Thyroid gland (tissue), 4 donors: Measurements from ENCODE around the gene GALNT14. TPM values are rescaled to one million over a fixed set of nuclear protein-coding genes. Genes with fewer than 3 reads are reported as not detected.

Experiments used
- DNase-seq, 2 donors: peaks; one replicate each; pipeline ENCODE4 v3.0.0-alpha.2; 2019
- H3K27ac ChIP-seq, 3 donors: fragments of 200-600 bp; sonication (generic); 1 replicate in 2 of 3; 2 replicates in 1 of 3; pipeline ENCODE4 v1.5.1; 2016 to 2019; ENCODE audit warnings: mild to moderate bottlenecking in 1 of 3, moderate library complexity in 1 of 3
- H3K27me3 ChIP-seq: fragments of 200-600 bp; sonication (generic); one replicate; pipeline ENCODE4 v1.5.1; 2019
- H3K36me3 ChIP-seq, 2 donors: fragments of 200-600 bp; sonication (generic); one replicate each; pipeline ENCODE4 v1.5.1; 2016 to 2019
- H3K4me1 ChIP-seq, 2 donors: fragments of 200-600 bp; sonication (generic); one replicate each; pipeline ENCODE4 v1.5.1; 2017 to 2019
- H3K4me3 ChIP-seq, 3 donors: fragments of 200-600 bp; sonication (generic); replicated peaks in 1 of 3; 1 replicate in 2 of 3; 2 replicates in 1 of 3; pipeline ENCODE4 v1.5.1; 2016; ENCODE audit warnings: mild to moderate bottlenecking in 1 of 3
- H3K9me3 ChIP-seq: fragments of 200-600 bp; sonication (generic); one replicate; pipeline ENCODE4 v1.5.1; 2017
- POLR2A ChIP-seq, 2 donors: fragments of 450-650 bp; IDR thresholded peaks; one replicate each; pipeline ENCODE4 v1.6.1; 2017; ENCODE audit warnings: antibody characterized with exemption in 2 of 2, mild to moderate bottlenecking in 2 of 2, moderate library complexity in 1 of 2
- WGBS, 2 donors: methylation state at CpG; one replicate each; pipeline ENCODE4 v1.1.5; 2017; 5-methylcytosine and 5-hydroxymethylcytosine counted together
- intact Hi-C: fragments of 100-400 bp; cut with DNase I; formaldehyde crosslinking; loops from one replicate; pipeline ENCODE4 v1.15.1; 2023
- total RNA-seq, 4 donors: library from RNA; depleted of rRNA; stranded (reverse); fragments of >200 nt; gene quantifications; one replicate each; pipeline ENCODE4 v1.2.3, GENCODE V29; 2016
- TF ChIP-seq, protein P1 (sequence below), 6 experiments: fragments of 200-600 bp in 3 of 6; fragments of 450-650 bp in 3 of 6; sonication (generic) in 3 of 6; IDR thresholded peaks; one replicate each; pipeline ENCODE4 v1.5.1; 2016 to 2019; ENCODE audit warnings: antibody characterized with exemption in 6 of 6, mild to moderate bottlenecking in 2 of 6, inconsistent platforms in 1 of 6, moderate library complexity in 1 of 6

Gene GALNT14
- total RNA-seq, 4 donors from 2014 or later = 0.54 to 5.1 (median 1.1) TPM

DNA sequence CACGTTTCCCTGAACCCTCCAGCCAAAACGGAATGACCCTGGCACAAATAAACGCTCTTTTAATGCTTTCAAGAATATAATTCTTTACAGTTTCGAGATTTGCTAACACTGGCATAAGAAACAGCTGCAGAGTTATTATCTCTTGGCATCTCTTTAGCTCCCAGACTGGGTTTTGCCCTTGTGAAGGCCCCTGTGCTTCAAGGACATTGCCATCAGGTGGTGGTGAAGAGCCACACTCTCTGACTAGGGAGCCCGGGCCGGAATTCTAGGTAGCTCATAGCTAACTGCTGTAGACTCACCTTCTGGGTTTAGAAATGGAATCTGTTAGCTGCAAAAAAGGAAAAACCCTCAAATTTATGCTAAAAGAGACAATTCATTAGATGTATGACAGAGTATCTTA, 13.3 kb upstream of the GALNT14 start:
- no peak for DNase-seq
- Histone ChIP-seq H3K27ac (no peak overlapping the region), H3K27me3 (no peaks in the 10 kb centered on the region), H3K4me1 (no peaks in the 10 kb centered on the region), H3K4me3 (no peak overlapping the region), H3K36me3 (no peaks in the 10 kb centered on the region), H3K9me3 (no peaks in the 10 kb centered on the region)
- WGBS, 2 donors = 70 to 73% methylated on average over 6 of the region's 6 CpGs
- TF ChIP-seq POLR2A (IDR thresholded peaks at IDR 0.05) = no peak
- TF ChIP-seq, protein P1, sequence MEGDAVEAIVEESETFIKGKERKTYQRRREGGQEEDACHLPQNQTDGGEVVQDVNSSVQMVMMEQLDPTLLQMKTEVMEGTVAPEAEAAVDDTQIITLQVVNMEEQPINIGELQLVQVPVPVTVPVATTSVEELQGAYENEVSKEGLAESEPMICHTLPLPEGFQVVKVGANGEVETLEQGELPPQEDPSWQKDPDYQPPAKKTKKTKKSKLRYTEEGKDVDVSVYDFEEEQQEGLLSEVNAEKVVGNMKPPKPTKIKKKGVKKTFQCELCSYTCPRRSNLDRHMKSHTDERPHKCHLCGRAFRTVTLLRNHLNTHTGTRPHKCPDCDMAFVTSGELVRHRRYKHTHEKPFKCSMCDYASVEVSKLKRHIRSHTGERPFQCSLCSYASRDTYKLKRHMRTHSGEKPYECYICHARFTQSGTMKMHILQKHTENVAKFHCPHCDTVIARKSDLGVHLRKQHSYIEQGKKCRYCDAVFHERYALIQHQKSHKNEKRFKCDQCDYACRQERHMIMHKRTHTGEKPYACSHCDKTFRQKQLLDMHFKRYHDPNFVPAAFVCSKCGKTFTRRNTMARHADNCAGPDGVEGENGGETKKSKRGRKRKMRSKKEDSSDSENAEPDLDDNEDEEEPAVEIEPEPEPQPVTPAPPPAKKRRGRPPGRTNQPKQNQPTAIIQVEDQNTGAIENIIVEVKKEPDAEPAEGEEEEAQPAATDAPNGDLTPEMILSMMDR (IDR thresholded peaks at IDR 0.05) = no peak
- intact Hi-C loops = no loop called here

DNA sequence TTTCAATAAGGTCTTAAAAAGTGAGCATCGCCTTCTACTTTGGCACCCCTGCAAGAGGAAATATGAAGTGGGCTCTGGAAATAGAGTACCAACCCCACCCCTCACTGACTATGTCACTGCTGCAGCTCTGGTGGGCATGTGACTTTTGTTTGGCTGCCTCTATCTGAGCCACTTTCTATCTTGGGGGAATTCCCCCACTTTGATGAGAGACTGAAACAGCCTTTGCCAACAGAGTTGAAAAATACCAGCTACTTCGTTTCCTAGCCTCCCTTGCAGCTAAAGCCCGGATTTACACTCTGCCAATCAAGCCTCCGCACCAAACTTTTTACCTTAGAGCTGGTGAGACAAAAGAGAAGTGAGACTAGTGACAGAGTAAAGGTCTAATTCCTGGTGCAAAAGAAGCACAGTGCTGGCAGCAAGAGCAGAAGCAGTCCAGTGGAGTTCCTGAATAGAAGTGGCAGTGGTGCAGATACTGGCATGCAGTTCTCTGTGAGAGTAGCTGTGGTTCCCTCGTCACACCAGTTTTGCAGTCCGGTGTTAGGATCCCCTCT, 12.0 kb upstream of the GALNT14 start:
- no peaks in the 10 kb centered on the region for H3K36me3 ChIP-seq
- no peak for DNase-seq
- intact Hi-C loops = no loop called here
- no peak overlapping the region for H3K27ac ChIP-seq
- TF ChIP-seq, protein P1 (IDR thresholded peaks at IDR 0.05) = no peak
- TF ChIP-seq POLR2A (IDR thresholded peaks at IDR 0.05) = no peak
- no peaks in the 10 kb centered on the region for H3K4me1 ChIP-seq
- no peak overlapping the region for H3K4me3 ChIP-seq
- no peaks in the 10 kb centered on the region for H3K27me3 ChIP-seq
- 88 to 92% methylated on average over 6 of the region's 6 CpGs for WGBS, 2 donors
- no peaks in the 10 kb centered on the region for H3K9me3 ChIP-seq

DNA sequence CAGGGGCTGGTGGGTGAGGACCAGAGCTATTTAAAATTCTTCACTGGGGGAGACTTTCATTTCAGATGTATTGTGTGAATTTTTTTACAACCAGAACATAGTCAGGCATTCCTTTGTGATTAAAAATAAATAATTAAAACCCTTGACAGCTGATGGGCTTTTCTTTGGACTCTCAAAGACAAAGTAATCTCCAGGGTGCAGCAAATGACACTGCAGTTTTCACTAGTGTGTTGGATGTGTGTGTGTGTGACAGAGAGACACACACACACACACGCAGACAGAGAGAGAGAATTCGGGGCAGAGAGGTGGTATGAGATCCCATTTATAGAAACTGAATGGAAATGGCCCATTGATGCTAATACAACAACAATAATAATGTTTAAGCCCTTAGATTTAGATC, 10.3 kb upstream of the GALNT14 start:
- TF ChIP-seq, protein P1 (IDR thresholded peaks at IDR 0.05) = no peak
- TF ChIP-seq POLR2A (IDR thresholded peaks at IDR 0.05) = no peak
- Histone ChIP-seq H3K36me3 (no peaks in the 10 kb centered on the region), H3K9me3 (no peaks in the 10 kb centered on the region), H3K27me3 (no peaks in the 10 kb centered on the region), H3K4me3 (no peak overlapping the region), H3K27ac (no peak overlapping the region), H3K4me1 (no peaks in the 10 kb centered on the region)
- DNase-seq = no peak
- 84 to 88% methylated on average over 2 of the region's 2 CpGs for WGBS, 2 donors
- intact Hi-C loops = no loop called here

DNA sequence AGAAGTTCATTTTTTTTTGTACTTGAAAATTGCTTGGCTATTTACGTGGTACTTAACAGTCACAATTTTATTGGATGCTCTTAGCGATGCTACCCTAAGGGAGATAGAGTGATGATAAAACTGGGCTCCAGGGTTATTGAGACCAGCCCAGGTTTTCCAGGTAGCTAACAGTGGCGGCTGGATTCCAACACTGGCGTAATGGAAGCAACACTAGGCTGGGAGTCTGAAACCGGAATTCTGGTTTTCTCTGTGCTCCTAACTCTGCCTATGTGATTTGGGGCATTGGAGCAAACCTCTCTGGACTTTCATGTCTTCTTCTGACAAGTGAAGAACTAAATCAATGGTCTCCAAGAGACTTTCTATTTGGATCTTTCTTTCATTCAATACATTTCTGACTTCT, 9.4 kb upstream of the GALNT14 start:
- H3K27ac ChIP-seq = no peak overlapping the region
- H3K27me3 ChIP-seq = no peaks in the 10 kb centered on the region
- no peaks in the 10 kb centered on the region for H3K36me3 ChIP-seq
- H3K9me3 ChIP-seq = no peaks in the 10 kb centered on the region
- TF ChIP-seq, protein P1 (IDR thresholded peaks at IDR 0.05) = no peak
- TF ChIP-seq POLR2A (IDR thresholded peaks at IDR 0.05) = no peak
- WGBS, 2 donors = 81 to 85% methylated on average over 5 of the region's 5 CpGs
- intact Hi-C loops = no loop called here
- no peaks in the 10 kb centered on the region for H3K4me1 ChIP-seq
- DNase-seq = no peak
- no peak overlapping the region for H3K4me3 ChIP-seq

DNA sequence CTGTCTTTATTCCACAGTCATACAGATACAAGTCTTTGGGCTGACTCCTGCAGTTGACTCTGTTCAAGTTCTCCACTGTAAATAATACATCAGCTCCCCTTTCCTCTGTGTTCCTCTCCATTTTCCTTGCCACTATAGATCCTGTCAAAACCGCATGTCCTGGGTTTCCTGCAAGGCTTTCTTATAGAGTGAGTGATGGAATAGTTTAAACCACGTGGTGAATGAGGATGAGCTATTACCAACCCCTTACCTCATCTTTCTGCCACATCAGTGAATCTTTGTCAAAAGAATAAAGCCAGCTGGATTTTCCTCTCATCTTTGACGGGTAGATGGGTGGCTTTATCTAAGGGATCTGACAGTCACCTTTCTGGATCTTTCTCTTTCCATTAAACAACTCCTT, 3.9 kb upstream of the GALNT14 start:
- no peak for DNase-seq
- Histone ChIP-seq H3K9me3 (no peaks in the 10 kb centered on the region), H3K4me1 (peaks cover 6 to 11% of the 10 kb centered on the region in 2 donors), H3K36me3 (no peaks in the 10 kb centered on the region), H3K27ac (no peak overlapping the region), H3K27me3 (no peaks in the 10 kb centered on the region), H3K4me3 (no peak overlapping the region)
- 61 to 65% methylated on average over 3 of the region's 3 CpGs for WGBS, 2 donors
- intact Hi-C loops = no loop called here
- TF ChIP-seq, protein P1 (IDR thresholded peaks at IDR 0.05) = no peak
- no peak for TF ChIP-seq POLR2A (IDR thresholded peaks at IDR 0.05)
